Limb (tissue), 2 donors: ENCODE results near the gene SYNCRIP.
"Not testable (repeated sequence)": the region's sequence is repeated elsewhere in the genome, so short reads cannot be mapped to it uniquely, and the experiment has no call there.

Source experiments
- DNase-seq, 2 donors: peaks; one replicate each; pipeline ENCODE4 v3.0.0-alpha.2; 2016; ENCODE audit errors: extremely low spot score in 2 of 2

Gene SYNCRIP

DNA sequence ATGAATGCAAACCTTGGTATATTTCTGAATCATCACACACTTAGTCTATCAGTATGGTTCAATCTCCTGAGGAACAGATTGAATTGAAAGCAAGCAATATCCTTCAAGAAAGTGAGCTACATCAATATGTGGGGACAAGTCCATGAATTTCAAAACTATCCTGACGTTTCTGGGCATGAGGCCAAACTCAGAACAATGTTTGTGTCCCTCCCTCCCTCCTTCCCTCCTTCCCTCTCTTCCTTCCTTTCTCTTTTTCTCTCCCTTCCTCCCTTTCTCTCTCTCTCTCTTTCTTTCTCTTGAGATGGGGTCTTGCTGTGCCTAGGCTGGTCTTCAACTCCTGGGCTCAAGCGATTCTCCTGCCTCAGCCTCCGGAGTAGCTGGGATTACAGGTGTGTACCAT is 27.9 kb upstream of the SYNCRIP start:
- no peak for DNase-seq

DNA sequence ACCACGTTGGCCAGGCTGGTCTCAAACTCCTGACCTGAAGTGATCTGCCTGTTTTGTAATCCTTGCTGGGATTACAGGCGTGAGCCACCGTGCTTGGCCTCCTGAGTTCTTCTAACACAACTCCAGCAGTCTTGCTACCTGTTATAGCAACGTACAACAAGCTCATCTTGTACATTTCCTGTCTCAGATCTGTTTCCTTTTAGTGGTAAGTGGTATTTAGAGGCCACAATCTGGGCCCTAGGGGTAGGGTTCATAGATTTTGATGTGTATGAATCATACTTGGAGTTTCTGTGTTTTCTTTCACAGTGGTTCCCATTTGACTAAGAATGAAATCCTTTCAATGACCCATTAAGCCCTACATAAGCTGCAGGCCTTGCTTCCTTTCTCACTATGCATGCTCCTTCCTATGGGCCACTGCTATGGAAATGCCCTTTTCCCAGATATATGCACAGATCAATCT is 27.1 kb upstream of the SYNCRIP start:
- DNase-seq = no peak

DNA sequence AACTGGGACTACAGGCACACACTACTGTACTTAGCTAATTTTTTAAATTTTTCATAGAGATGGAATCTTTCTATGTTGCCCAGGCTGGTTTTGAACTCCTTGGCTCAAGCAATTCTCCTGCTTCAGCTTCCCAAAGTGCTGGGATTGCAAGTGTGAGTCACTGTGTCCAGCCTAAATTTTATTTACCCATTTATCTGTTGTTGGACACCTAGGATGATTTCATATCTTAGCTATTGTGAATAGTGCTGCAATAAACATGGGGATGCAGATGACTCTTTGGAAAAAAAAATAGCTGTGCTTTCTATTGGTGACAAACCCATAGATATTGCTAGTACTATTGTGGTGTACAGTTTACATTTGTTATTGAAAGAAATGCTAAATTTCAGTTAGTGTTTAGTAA is 19.6 kb upstream of the SYNCRIP start:
- DNase-seq = no peak

DNA sequence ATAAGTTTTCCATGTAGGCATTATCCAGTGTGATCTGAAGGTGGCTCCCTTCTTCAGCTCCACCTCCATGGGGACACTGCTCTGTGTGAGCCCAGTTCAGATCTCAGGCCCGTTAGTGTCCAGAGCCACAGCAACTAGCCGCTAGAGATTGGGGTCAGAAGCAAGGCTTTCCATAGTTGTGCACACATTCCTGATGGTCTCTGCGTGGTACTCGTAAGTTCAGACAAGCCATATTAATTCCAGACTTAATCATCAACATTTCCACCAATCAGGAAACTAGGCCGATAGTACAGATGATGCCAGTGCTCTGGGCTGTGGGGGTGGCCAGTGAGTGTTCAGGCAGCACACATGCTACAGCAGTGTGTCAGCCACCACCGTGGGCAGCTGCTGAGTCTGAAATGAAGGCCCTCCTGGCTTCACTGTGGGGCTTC is 17.5 kb upstream of the SYNCRIP start:
- no peak for DNase-seq

DNA sequence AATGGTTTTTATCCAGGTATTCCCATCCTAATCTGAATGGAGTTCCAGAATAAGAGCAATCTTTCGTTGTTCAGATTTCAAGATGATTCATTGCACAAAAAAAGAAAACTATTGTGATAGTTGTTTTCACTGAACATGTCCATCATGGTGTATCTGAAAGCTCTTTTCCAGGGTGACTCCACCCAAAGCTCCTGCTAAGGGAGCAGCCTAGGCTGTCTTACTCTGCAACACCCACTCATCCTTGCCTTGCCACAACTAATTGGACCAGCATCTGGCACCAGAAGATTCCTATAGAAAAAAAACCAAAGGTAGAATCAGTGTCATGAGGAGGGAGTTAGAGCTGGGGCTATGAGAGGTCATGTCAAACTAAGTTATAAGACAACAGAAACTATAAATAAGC is 7.9 kb upstream of the SYNCRIP start:
- DNase-seq = no peak

DNA sequence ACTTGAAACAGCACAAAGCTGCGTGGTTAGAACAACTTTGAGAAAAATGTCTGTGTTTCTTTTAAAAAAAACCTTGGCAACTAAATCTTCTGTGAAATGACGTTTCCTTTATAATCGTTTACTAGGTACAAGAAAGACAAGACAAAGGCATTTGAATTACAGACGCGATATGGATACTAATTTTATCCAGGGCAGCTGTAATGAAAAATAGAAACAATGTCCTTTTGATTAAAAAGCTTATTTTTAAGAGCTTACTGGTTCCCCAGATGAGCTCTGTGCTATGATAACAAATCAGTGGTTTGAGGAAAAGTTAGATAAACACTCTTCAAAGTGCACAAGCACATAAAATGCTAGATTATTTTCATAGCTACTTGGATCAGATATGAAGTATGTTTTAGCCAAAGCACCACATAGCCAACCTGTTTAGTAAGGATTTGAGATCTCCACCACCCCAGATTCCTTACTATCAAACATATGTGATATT is 1.6 kb upstream of the SYNCRIP start:
- DNase-seq = no peak

DNA sequence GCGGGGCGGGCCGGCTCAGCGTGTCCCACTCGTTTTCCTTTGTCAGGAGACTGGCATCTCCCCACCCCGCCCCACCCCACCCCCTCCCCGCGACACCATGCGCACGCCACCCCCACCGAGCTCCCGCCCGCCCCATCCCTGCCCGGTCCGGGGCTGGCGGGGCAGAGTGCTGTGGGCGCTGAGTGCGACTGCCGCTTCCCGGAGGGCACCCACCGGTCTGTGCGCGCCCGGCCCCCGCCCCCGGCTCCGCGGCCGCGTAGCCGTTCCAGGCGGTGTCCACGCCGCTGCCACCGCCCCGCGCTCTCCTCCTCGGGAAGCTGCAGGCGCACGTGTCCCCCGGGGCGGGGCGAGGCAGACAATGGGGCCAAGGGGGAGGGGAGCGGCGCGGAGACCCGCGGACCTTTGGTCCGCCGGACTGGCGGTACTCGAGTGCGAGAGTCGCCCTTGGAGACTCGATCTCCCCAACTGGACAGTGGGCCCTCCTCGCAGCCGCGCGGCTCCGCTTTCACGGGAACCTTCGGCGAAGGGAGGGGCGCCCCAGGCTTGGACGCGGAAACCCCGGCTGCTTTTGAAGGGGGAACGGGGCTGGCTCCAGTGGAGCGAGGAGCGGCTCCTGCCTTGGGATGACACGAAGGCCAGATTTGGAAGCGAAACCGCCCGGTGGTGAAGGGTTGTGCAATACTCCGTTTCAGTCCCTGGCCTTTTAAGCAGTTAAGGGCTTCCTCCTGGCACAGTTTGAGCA is 1.0 kb upstream of the SYNCRIP start:
- peak; percentile 86 to 93 for DNase-seq

DNA sequence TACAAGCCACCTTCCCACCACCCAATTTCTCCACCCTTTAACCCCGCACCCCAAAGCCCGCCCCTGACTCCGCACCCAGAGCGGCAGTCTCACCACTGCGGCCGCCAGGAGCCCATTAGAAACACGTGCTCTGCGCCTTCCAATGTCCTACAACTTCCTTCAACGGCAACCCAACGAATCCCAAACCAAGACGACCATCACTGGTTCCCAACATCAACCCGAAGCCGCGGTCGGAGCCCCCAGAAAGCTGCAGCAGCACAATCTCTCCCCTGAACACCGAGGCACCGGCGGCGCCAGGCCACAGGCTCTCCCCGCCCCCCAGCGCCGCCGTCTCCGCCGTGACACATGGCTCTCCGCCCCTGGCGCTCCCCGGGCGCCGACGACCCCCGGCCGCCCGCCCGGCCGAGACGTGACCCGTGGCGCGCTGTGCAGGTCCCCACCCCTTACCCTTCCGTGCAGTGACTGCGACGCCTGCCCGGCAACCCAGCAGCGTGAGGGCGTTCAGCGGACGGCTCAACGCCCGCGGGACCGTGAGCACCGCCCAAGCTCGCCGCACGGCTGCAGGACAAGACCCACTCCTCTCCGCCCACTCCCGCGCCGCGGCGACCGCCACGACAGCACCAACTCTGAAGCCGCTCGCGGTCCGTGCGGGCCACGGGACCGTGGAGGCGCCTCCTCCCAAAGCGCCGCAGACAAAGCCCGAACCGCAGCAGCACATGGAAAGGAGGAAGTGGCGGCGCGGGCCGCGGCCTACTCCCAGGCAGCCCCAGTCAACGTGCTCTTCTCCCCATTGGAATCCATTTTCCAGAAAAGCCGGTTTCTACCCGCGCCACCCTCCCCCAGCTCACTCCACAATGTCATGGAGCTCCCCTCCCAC is 551 bp downstream of the SYNCRIP start:
- DNase-seq = peak; percentile 34 to 73

DNA sequence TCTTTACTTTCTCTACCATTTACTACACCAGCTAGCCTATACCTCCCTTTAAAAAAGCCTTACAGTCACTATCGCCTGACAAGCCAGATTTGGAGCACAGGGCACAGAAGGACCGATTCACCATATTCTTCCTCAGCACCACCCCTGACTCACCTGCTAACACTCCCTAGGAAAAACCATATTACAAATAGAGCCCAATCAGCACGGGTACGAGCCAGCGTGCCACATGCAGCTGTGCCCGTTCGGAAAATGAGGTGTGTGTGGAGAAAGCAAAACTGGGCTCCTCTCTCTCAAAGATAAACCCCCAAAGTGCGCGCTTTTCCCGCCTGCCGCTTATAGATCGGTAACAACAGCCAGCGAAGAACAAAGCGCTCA is 1.2 kb downstream of the SYNCRIP start:
- no peak for DNase-seq

DNA sequence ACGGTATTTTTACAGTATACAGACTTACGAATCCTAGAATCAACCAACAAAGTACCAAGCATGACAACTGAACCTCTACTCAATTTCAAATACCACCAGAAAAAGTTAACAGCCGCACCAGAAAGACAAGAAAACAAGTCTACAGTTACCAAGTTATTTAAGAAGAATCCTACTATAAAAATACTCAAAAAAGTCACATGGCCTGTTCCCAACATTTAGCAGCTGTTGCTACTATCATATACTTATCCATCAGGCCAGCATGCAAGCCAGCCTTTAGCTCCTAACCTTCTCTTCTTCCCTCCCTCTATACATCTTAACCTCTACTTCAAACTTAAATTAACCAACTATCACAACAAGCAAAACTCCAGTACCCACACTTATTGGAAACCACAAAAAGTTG is 1.9 kb downstream of the SYNCRIP start:
- DNase-seq = peak in 1 of 2 donors; percentile 22

DNA sequence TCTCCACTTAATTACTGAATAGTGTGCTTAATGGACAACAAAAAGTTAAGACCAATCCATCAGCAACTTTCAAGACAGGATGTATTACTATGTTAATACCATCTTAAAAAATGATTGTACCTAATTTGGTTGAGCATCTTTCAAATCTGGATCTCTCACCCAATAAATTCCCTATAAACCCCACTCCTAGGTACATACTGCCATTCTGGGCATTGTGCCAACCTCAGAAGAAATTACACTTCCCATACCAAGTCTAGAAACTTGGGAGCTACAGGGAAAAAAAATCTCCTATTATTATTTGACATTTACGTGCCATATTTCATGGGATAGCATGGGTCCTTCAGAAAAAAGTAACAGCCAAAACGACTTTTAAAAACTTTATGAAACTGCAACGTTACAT is 5.1 kb downstream of the SYNCRIP start:
- DNase-seq = no peak

DNA sequence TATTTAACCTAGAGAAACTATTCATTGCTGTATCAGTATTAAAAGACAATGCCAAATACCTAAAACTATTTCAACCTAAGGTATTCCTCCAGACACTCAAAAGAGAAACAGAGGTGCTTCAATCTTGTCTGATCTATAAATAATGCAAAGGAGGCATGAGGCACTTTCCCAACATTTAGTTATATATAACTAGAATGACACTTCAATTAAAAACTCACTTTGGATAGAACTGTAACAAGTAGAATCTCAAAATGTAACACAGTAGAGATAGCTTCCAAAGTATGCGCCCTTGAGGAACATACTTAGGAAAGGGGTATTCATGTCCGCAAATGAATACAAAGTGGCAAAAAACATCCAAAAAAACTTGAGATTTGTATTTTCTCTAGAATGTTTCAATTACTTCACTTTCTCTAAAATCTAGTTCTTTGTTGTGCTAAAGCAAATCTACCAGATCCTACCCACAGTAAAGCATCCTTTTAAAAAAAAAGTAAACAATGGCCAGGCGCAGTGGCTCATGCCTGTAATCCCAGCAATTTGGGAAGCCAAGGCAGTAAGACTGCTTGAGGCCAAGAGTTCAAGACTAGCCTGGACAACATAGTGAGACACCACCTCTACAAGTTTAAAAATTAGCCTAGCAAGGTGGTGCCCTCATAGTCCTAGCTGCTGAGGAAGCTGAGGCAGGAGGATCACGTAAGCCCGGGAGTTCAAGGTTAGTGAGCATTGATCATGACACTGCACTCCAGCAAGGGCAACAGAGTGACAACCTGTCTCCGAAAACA is 10.3 kb downstream of the SYNCRIP start:
- DNase-seq = no peak

DNA sequence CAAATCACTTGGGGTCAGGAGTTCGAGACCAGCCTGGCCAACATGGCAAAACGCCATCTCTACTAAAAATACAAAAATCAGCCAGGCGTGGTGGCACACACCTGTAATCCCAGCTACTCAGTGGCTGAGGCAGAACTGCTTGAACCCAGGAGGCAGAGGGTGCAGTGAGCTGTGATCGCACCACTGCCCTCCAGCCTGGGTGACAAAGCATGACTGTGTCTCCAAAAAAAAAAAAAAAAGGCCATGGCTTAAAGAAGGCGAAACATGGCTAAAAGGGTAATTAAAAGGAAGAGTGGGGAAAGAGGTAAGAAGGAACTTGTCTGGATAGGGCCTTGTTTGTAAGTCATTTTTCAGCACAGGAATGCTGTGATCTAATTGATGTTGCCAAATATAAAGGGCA is 11.6 kb downstream of the SYNCRIP start:
- DNase-seq = not testable (repeated sequence)

DNA sequence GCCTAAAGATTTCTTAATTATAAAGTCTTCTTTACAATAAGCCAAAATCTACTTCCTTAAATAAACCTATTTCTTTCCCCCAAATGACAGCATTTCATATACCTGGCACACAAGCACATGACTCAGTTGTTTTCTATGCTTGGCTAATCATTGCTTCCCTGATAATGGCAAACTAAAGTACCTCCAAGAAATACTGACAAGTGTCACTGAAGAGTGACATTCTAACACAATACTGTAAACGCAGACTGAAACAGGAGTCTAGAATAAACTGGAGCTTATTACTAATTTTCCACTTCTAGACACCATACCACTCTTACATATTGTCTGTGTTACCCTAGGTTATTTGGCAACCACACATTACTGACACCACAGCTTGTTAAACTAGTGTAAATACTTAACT is 14.3 kb downstream of the SYNCRIP start:
- no peak for DNase-seq

DNA sequence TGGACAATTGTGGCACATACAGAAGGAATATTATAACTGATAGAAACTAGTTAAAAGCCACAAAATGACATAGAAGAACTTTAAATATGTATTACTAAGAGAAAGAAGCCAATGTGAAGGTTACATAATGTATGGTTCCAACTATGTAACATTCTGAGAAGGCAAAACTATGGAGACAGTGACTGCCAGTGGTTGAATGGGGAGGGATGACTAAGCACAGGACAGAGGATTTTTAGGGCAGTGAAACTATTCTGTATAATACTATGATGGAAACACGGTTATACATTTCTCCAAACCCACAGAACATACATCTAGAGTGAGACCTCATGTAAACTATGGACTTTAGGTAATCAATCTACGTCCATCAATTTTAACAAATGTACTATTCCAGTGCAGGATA is 22.4 kb downstream of the SYNCRIP start:
- no peak for DNase-seq

DNA sequence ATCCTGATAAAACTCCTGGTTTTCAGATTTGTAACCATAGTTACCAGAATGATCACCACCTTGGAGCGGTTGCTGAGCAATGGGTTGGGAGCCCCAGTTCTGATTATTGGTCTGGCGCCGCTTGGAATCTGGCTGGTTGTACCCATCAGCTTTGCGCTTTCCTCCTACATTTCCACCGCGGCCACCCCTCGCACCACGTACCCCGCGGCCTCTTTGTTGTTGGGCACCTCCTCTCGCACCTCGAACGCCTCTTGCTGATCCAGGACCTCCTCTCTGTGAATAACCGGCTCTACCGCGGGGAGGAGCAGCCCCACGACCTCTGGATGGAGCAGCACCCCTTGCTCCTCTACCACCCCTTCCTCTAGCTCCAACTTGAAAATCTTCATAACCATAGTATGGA is 27.9 kb downstream of the SYNCRIP start:
- DNase-seq = no peak

DNA sequence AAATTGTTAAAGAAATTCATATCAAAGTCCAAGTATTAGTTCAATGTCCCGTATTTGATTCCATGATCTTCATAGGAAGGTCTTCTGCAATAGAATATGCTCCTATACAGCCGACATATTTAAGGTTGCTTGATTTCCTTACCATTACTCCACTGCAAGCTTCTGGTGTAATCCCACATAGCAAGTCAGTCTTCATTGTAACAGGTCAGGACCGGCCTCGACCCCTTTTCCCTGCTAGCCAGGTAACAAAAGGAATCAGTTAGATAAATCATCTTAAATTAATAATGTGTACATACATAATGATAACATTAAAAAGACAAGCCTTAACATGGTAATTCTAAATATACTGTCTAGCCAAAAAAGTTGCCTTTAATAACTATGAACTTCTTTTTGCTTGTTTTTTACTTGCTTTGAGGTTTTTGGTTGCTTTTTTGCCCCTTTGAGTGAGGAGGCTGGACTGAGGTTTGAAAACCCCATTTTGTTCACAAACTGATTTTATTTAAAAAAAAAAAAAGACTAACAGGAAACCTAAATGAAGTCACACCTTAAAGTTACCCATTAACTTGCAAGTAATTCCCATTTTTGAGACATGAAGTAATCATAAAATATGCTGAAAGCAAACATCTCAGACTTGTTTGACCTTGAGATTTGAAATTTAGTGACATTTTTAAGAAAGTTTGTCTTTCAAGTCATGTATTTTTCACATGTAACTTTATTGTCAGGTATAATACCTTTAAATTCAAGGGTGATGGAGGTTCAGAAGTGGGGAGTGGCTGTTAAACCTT is 29.8 kb downstream of the SYNCRIP start:
- no peak for DNase-seq

DNA sequence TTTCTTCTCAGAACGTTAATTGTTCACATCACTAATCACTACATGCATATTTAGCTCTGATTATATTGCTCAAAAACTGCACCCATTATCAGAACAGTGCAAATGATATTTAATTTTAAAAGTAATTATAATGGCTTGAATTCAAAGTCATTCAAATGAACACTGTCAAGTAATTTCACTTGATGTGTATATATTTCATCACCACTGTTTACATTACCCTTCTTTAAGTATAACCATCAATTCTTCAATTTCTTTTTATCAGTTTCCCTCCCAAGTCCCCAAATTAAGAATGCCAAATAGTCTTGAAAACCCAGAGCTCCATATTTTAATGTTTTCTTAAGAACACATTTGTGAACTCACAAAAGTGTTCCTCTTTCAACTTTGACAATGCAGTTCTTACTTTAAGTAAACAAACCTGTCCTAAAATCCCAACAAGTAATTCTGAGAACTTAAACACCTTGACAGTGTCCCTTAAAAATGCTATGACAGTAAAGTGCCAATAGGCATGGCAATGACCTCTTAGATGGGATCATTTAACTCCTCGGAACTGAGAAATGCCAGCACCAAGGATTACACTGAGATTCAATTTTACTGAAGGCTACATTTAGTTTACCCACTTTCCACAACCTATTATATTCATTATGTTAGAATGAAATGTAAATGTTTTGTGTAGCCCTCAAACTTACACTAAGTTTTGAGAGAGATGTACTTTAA is 32.3 kb downstream of the SYNCRIP start:
- DNase-seq = no peak

DNA sequence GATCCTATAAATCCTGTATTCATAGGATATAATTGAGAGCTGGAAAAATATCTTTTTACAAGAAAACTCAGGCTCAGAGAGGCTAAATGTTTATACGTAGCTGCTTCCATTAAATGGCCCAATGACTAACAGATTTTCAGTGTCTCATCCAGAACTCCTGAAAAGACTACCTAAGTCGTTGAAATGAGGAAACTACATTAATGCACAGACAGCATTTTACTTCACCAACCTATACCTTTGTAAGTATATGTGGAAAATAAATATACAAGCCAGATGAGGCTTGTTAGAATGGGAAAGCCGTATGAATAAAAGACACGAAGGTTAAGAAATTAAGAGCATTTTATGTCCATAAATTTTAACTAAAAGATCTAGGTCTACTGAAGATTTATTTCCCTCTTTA is 40.6 kb downstream of the SYNCRIP start:
- DNase-seq = no peak

DNA sequence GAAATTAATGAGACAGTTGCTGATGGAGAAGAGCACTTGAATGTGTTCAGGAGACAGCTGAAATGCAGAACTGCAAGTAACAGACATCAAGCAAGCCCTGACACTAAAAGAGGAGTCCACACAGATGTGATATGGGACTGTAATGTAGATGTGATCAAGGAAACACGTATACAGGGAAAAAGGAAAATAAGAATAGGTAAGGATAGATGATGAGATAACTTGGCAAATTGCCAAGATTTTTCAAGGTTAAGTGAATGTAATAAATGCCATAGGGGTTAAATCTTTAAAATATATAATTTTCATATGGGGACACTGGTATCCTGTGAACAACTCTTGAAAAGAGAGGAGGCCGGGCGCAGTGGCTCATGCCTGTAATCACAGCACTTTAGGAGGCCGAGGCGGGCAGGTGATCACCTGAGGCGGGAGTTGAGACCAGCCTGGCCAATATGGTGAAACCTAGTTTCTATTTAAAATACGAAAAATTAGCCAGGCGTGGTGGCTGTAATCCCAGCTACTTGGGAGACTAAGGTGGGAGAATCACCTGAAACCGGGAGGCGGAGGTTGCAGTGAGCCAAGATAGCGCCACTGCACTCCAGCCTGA is 41.9 kb downstream of the SYNCRIP start:
- DNase-seq = no peak
